ENCODE measurements around the gene ATP2B2.

The ATP2B2 gene

DNA sequence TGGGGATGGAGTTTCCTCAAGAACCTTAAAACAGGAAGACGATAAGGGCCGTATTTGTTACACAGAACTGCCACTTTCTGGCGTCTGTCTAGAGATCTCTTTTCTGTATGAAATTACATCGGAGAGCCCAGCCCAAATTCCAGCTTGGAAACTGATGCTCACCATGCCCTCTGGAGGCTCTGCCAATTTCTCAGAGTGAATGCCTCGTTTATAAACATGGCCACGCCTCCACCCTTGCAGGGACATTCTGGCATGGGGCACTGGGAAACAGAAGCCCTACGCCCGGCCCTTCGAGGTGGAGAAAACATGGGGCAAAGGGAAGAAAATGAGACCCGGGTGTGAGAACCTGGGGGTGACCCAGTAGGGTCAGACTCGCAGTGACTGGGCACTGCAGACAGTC lies 131.1 kb downstream of the ATP2B2 start:
- no peak for TF ChIP-seq ZNF70 (CRISPR knock-in tag; IDR thresholded peaks at IDR 0.05)
- TF ChIP-seq PPARA (CRISPR knock-in tag; IDR thresholded peaks at IDR 0.05; ENCODE audit: borderline replicate concordance) = no peak
- TF ChIP-seq ZFP3 (CRISPR knock-in tag; IDR thresholded peaks at IDR 0.05) = no peak
- TF ChIP-seq ZC3H10 (CRISPR knock-in tag; IDR thresholded peaks at IDR 0.05) = no peak
- no peak for TF ChIP-seq ISL1 (CRISPR knock-in tag; IDR thresholded peaks at IDR 0.05)
- TF ChIP-seq TCF4 (CRISPR knock-in tag; IDR thresholded peaks at IDR 0.05; ENCODE audit: borderline replicate concordance) = no peak
- TF ChIP-seq, protein P1, sequence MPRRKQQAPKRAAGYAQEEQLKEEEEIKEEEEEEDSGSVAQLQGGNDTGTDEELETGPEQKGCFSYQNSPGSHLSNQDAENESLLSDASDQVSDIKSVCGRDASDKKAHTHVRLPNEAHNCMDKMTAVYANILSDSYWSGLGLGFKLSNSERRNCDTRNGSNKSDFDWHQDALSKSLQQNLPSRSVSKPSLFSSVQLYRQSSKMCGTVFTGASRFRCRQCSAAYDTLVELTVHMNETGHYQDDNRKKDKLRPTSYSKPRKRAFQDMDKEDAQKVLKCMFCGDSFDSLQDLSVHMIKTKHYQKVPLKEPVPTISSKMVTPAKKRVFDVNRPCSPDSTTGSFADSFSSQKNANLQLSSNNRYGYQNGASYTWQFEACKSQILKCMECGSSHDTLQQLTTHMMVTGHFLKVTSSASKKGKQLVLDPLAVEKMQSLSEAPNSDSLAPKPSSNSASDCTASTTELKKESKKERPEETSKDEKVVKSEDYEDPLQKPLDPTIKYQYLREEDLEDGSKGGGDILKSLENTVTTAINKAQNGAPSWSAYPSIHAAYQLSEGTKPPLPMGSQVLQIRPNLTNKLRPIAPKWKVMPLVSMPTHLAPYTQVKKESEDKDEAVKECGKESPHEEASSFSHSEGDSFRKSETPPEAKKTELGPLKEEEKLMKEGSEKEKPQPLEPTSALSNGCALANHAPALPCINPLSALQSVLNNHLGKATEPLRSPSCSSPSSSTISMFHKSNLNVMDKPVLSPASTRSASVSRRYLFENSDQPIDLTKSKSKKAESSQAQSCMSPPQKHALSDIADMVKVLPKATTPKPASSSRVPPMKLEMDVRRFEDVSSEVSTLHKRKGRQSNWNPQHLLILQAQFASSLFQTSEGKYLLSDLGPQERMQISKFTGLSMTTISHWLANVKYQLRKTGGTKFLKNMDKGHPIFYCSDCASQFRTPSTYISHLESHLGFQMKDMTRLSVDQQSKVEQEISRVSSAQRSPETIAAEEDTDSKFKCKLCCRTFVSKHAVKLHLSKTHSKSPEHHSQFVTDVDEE (CRISPR knock-in tag; IDR thresholded peaks at IDR 0.05) = no peak
- TF ChIP-seq RARB (CRISPR knock-in tag; IDR thresholded peaks at IDR 0.05) = no peak
- no peak for TF ChIP-seq ARNTL (CRISPR knock-in tag; IDR thresholded peaks at IDR 0.05; ENCODE audit: borderline replicate concordance, low read depth)
- TF ChIP-seq PATZ1 (CRISPR knock-in tag; IDR thresholded peaks at IDR 0.05; ENCODE audit: borderline replicate concordance) = no peak
- no peak for TF ChIP-seq ESRRG (CRISPR knock-in tag; IDR thresholded peaks at IDR 0.05)
- ATAC-seq = no peak

- no peak; the same call in 2 of the 3 replicates for ATAC-seq
- TF ChIP-seq ZNF70 (CRISPR knock-in tag; IDR thresholded peaks at IDR 0.05) (no peak), ZC3H10 (CRISPR knock-in tag; IDR thresholded peaks at IDR 0.05) (no peak), TCF4 (CRISPR knock-in tag; IDR thresholded peaks at IDR 0.05; ENCODE audit: borderline replicate concordance) (no peak), ZFP30 (CRISPR knock-in tag; IDR thresholded peaks at IDR 0.05) (no peak), ZNF565 (CRISPR knock-in tag; conservative IDR thresholded peaks at IDR 0.05; ENCODE audit: low read depth) (no peak), CSDC2 (CRISPR knock-in tag; IDR thresholded peaks at IDR 0.05) (no peak), RARB (CRISPR knock-in tag; IDR thresholded peaks at IDR 0.05) (no peak), OSR1 (CRISPR knock-in tag; IDR thresholded peaks at IDR 0.05) (no peak), ARNTL (CRISPR knock-in tag; IDR thresholded peaks at IDR 0.05; ENCODE audit: borderline replicate concordance, low read depth) (no peak)
These were observed 131.6 kb downstream of the ATP2B2 start for GRCh38 chr3:10373686-10374261.

GRCh38 chr3:10371789-10372188 lies 133.6 kb downstream of the ATP2B2 start:
- no peak for ATAC-seq
- no peak for TF ChIP-seq ZNF8 (CRISPR knock-in tag; IDR thresholded peaks at IDR 0.05)
- TF ChIP-seq ESRRG (CRISPR knock-in tag; IDR thresholded peaks at IDR 0.05) = no peak
- no peak for TF ChIP-seq ZFP30 (CRISPR knock-in tag; IDR thresholded peaks at IDR 0.05)
- TF ChIP-seq ARNTL (CRISPR knock-in tag; IDR thresholded peaks at IDR 0.05; ENCODE audit: borderline replicate concordance, low read depth) = no peak
- no peak for TF ChIP-seq ZFP3 (CRISPR knock-in tag; IDR thresholded peaks at IDR 0.05)
- TF ChIP-seq, protein P2, sequence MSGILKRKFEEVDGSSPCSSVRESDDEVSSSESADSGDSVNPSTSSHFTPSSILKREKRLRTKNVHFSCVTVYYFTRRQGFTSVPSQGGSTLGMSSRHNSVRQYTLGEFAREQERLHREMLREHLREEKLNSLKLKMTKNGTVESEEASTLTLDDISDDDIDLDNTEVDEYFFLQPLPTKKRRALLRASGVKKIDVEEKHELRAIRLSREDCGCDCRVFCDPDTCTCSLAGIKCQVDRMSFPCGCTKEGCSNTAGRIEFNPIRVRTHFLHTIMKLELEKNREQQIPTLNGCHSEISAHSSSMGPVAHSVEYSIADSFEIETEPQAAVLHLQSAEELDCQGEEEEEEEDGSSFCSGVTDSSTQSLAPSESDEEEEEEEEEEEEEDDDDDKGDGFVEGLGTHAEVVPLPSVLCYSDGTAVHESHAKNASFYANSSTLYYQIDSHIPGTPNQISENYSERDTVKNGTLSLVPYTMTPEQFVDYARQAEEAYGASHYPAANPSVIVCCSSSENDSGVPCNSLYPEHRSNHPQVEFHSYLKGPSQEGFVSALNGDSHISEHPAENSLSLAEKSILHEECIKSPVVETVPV (CRISPR knock-in tag; IDR thresholded peaks at IDR 0.05) = no peak
- TF ChIP-seq TOX (CRISPR knock-in tag; IDR thresholded peaks at IDR 0.05; ENCODE audit: borderline replicate concordance) = no peak
- no peak for TF ChIP-seq ZNF70 (CRISPR knock-in tag; IDR thresholded peaks at IDR 0.05)
- no peak for TF ChIP-seq GLIS3 (CRISPR knock-in tag; IDR thresholded peaks at IDR 0.05)
- no peak for TF ChIP-seq CSDC2 (CRISPR knock-in tag; IDR thresholded peaks at IDR 0.05)

GRCh38 chr3:10371167-10371566 lies 134.2 kb downstream of the ATP2B2 start:
- ATAC-seq = no peak
- TF ChIP-seq RARB (CRISPR knock-in tag; IDR thresholded peaks at IDR 0.05) = no peak
- no peak for TF ChIP-seq ARNTL (CRISPR knock-in tag; IDR thresholded peaks at IDR 0.05; ENCODE audit: borderline replicate concordance, low read depth)
- TF ChIP-seq ISL1 (CRISPR knock-in tag; IDR thresholded peaks at IDR 0.05) = no peak
- TF ChIP-seq SNAI2 (CRISPR knock-in tag; IDR thresholded peaks at IDR 0.05) = no peak
- no peak for TF ChIP-seq PPARA (CRISPR knock-in tag; IDR thresholded peaks at IDR 0.05; ENCODE audit: borderline replicate concordance)
- TF ChIP-seq CSDC2 (CRISPR knock-in tag; IDR thresholded peaks at IDR 0.05) = no peak
- no peak for TF ChIP-seq TOX (CRISPR knock-in tag; IDR thresholded peaks at IDR 0.05; ENCODE audit: borderline replicate concordance)
- TF ChIP-seq BACH2 (CRISPR knock-in tag; IDR thresholded peaks at IDR 0.05; ENCODE audit: borderline replicate concordance) = no peak
- TF ChIP-seq ZNF8 (CRISPR knock-in tag; IDR thresholded peaks at IDR 0.05) = no peak
- no peak for TF ChIP-seq GLIS3 (CRISPR knock-in tag; IDR thresholded peaks at IDR 0.05)
- TF ChIP-seq, protein P3, sequence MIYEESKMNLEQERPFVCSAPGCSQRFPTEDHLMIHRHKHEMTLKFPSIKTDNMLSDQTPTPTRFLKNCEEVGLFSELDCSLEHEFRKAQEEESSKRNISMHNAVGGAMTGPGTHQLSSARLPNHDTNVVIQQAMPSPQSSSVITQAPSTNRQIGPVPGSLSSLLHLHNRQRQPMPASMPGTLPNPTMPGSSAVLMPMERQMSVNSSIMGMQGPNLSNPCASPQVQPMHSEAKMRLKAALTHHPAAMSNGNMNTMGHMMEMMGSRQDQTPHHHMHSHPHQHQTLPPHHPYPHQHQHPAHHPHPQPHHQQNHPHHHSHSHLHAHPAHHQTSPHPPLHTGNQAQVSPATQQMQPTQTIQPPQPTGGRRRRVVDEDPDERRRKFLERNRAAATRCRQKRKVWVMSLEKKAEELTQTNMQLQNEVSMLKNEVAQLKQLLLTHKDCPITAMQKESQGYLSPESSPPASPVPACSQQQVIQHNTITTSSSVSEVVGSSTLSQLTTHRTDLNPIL (CRISPR knock-in tag; IDR thresholded peaks at IDR 0.05; ENCODE audit: low read depth) = no peak
- no peak for TF ChIP-seq ZFP3 (CRISPR knock-in tag; IDR thresholded peaks at IDR 0.05)
- TF ChIP-seq ZNF565 (CRISPR knock-in tag; conservative IDR thresholded peaks at IDR 0.05; ENCODE audit: low read depth) = no peak

Data from SK-N-SH treated with all-trans-retinoic acid at 6 μM for 48 hours (cell line).